GM12875 (cell line): ENCODE measurements around the gene C8B.

Experiments
- H3K4me3 ChIP-seq: one replicate; pipeline ENCODE4 v1.5.1; 2011; ENCODE audit warnings: low read depth, low read length, control low read depth
- TF ChIP-seq, protein P1 (sequence below): IDR thresholded peaks from 2 replicates; pipeline ENCODE4 v1.5.1; 2011; ENCODE audit warnings: low read depth, mild to moderate bottlenecking, control low read depth, inconsistent platforms, low read length, moderate library complexity, borderline replicate concordance; ENCODE audit not compliant: insufficient read depth

C8B gene

GRCh38 chr1:57003398-57004139 lies 37.8 kb upstream of the C8B start:
- TF ChIP-seq, protein P1, sequence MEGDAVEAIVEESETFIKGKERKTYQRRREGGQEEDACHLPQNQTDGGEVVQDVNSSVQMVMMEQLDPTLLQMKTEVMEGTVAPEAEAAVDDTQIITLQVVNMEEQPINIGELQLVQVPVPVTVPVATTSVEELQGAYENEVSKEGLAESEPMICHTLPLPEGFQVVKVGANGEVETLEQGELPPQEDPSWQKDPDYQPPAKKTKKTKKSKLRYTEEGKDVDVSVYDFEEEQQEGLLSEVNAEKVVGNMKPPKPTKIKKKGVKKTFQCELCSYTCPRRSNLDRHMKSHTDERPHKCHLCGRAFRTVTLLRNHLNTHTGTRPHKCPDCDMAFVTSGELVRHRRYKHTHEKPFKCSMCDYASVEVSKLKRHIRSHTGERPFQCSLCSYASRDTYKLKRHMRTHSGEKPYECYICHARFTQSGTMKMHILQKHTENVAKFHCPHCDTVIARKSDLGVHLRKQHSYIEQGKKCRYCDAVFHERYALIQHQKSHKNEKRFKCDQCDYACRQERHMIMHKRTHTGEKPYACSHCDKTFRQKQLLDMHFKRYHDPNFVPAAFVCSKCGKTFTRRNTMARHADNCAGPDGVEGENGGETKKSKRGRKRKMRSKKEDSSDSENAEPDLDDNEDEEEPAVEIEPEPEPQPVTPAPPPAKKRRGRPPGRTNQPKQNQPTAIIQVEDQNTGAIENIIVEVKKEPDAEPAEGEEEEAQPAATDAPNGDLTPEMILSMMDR = no peak
- H3K4me3 ChIP-seq = no peak overlapping the region

GRCh38 chr1:56995414-56996100 lies 29.7 kb upstream of the C8B start:
- no peak overlapping the region for H3K4me3 ChIP-seq
- TF ChIP-seq, protein P1 = no peak

GRCh38 chr1:56993475-56993874 lies 27.7 kb upstream of the C8B start:
- no peak overlapping the region for H3K4me3 ChIP-seq
- TF ChIP-seq, protein P1 = no peak

- TF ChIP-seq, protein P1 = no peak
- no peak overlapping the region for H3K4me3 ChIP-seq
Measured at GRCh38 chr1:56992318-56993125, 26.7 kb upstream of the C8B start.

GRCh38 chr1:56991576-56991975 lies 25.8 kb upstream of the C8B start:
- no peak overlapping the region for H3K4me3 ChIP-seq
- TF ChIP-seq, protein P1 = no peak

DNA sequence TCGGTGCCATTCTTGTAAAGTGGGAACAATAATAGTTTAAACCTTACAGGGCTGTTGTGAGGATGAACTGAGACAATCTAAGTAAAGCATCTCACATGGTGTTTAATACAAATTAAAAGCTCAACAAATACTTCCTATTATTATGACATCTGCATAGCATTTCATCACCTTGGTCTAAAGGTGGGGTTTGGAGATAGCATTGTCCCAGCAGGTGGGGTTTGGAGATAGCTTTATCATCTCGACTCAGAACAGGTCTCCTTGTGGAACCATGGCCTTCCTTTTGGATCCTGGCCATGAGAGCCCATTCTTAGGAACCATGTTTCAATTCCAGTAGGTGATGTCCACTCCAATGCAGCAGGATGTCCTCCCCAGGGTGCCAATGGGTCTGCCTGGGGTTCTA lies 20.6 kb upstream of the C8B start:
- no peak overlapping the region for H3K4me3 ChIP-seq
- TF ChIP-seq, protein P1 = no peak
